NCI-H2081 (cell line): ENCODE results near the gene PLB1.
"Not testable (repeated sequence)": the region's sequence is repeated elsewhere in the genome, so short reads cannot be mapped to it uniquely, and the experiment has no call there.

Experiments used
- DNase-seq, 2 experiments: peaks; one replicate each; lab custom pipeline; 2025; lab: John Stamatoyannopoulos, UW

PLB1 gene

GRCh38 chr2:28538134-28538533, 42.3 kb downstream of the PLB1 start:
- DNase-seq = no peak

- DNase-seq = no peak
These were observed 42.8 kb downstream of the PLB1 start for GRCh38 chr2:28538652-28539051.

- no peak for DNase-seq
These were observed 43.3 kb downstream of the PLB1 start for GRCh38 chr2:28539118-28539541.

- DNase-seq = no peak
These were observed 47.6 kb downstream of the PLB1 start for GRCh38 chr2:28543316-28544035.

GRCh38 chr2:28544036-28544346, 48.1 kb downstream of the PLB1 start:
- DNase-seq = no peak

GRCh38 chr2:28544405-28544921, 48.6 kb downstream of the PLB1 start:
- DNase-seq = no peak

- no peak for DNase-seq
These were observed 49.2 kb downstream of the PLB1 start for GRCh38 chr2:28544922-28545589.

GRCh38 chr2:28545590-28546200, 49.8 kb downstream of the PLB1 start:
- no peak for DNase-seq

- DNase-seq = no peak
These were observed 50.4 kb downstream of the PLB1 start for GRCh38 chr2:28546242-28546641.

- no peak for DNase-seq
These were observed 51.5 kb downstream of the PLB1 start for GRCh38 chr2:28547223-28547860.

GRCh38 chr2:28547906-28548600, 52.2 kb downstream of the PLB1 start:
- DNase-seq = no peak

GRCh38 chr2:28550345-28550744, 54.5 kb downstream of the PLB1 start:
- not testable (repeated sequence) for DNase-seq

GRCh38 chr2:28552045-28552823, 56.4 kb downstream of the PLB1 start:
- no peak for DNase-seq

GRCh38 chr2:28556303-28556702, 60.4 kb downstream of the PLB1 start:
- DNase-seq = no peak

GRCh38 chr2:28557389-28558131, 61.7 kb downstream of the PLB1 start:
- no peak for DNase-seq

- DNase-seq = no peak
These were observed 62.4 kb downstream of the PLB1 start for GRCh38 chr2:28558158-28558820.

- DNase-seq = no peak
These were observed 63.1 kb downstream of the PLB1 start for GRCh38 chr2:28558918-28559317.

- no peak for DNase-seq
These were observed 68.0 kb downstream of the PLB1 start for GRCh38 chr2:28563869-28564268.

GRCh38 chr2:28564346-28564745, 68.5 kb downstream of the PLB1 start:
- no peak for DNase-seq

- no peak for DNase-seq
These were observed 69.2 kb downstream of the PLB1 start for GRCh38 chr2:28565033-28565432.
